GM06990 (cell line): ENCODE measurements around the gene SELPLG.

Source experiments
- DNase-seq: peaks from one replicate; pipeline ENCODE4 v3.0.0-alpha.2; 2011; ENCODE audit not compliant: insufficient read length; ENCODE audit errors: extremely low read depth
- H3K27me3 ChIP-seq: replicated peaks from 2 replicates; pipeline ENCODE4 v1.6.0; 2011; ENCODE audit warnings: low read length; ENCODE audit not compliant: control insufficient read depth, insufficient read depth
- H3K36me3 ChIP-seq: 2 replicates; pipeline ENCODE4 v1.5.1; 2011; ENCODE audit warnings: low read length; ENCODE audit not compliant: control insufficient read depth, insufficient read depth
- H3K4me3 ChIP-seq: replicated peaks from 2 replicates; pipeline ENCODE4 v1.5.1; 2011; ENCODE audit warnings: low read depth, mild to moderate bottlenecking, control low read depth, low read length
- CTCF ChIP-seq: IDR thresholded peaks from 2 replicates; pipeline ENCODE4 v1.5.1; 2011; ENCODE audit warnings: low read length, control low read depth, mild to moderate bottlenecking, inconsistent platforms; ENCODE audit not compliant: insufficient read depth, poor library complexity, severe bottlenecking

SELPLG gene

GRCh38 chr12:108606492-108606891 lies 27.2 kb downstream of the SELPLG start:
- no peak overlapping the region for H3K4me3 ChIP-seq
- DNase-seq: no peak
- no peaks in the 10 kb centered on the region for H3K27me3 ChIP-seq
- H3K36me3 ChIP-seq: no peaks in the 10 kb centered on the region
- TF ChIP-seq CTCF: no peak

GRCh38 chr12:108605690-108606406 lies 27.8 kb downstream of the SELPLG start:
- TF ChIP-seq CTCF: no peak
- Histone ChIP-seq H3K4me3 (no peak overlapping the region), H3K36me3 (no peaks in the 10 kb centered on the region), H3K27me3 (no peaks in the 10 kb centered on the region)
- no peak for DNase-seq

GRCh38 chr12:108605000-108605689 lies 28.5 kb downstream of the SELPLG start:
- no peak for TF ChIP-seq CTCF
- Histone ChIP-seq H3K4me3 (no peak overlapping the region), H3K27me3 (no peaks in the 10 kb centered on the region), H3K36me3 (no peaks in the 10 kb centered on the region)
- DNase-seq: no peak

- DNase-seq: no peak
- no peaks in the 10 kb centered on the region for H3K36me3 ChIP-seq
- no peaks in the 10 kb centered on the region for H3K27me3 ChIP-seq
- no peak overlapping the region for H3K4me3 ChIP-seq
- no peak for TF ChIP-seq CTCF
These were observed 29.3 kb downstream of the SELPLG start for GRCh38 chr12:108604208-108604941.

- TF ChIP-seq CTCF: no peak
- Histone ChIP-seq H3K27me3 (no peaks in the 10 kb centered on the region), H3K36me3 (no peaks in the 10 kb centered on the region), H3K4me3 (no peak overlapping the region)
- DNase-seq: no peak
These were observed 30.0 kb downstream of the SELPLG start for GRCh38 chr12:108603743-108604142.
